SJSA1 (cell line): ENCODE results near the gene THAP11. TPM values are rescaled to one million over a fixed set of nuclear protein-coding genes. Genes with fewer than 3 reads are reported as not detected.
"Not testable (repeated sequence)": the region's sequence is repeated elsewhere in the genome, so short reads cannot be mapped to it uniquely, and the experiment has no call there.

Experiments used
- DNase-seq, 2 experiments: peaks; one replicate each; pipeline ENCODE4 v3.0.0-alpha.2; 2015 to 2020; ENCODE audit warnings: low spot score in 2 of 2, low read depth in 1 of 2
- H3K27ac ChIP-seq: fragments of 250-450 bp; sonication (Bioruptor Pico); 2 replicates; pipeline ENCODE4 v1.5.1; 2020; ENCODE audit warnings: mild to moderate bottlenecking, moderate library complexity
- H3K27me3 ChIP-seq: fragments of 250-450 bp; sonication (Bioruptor Pico); replicated peaks from 2 replicates; pipeline ENCODE4 v1.5.1; 2020; ENCODE audit warnings: mild to moderate bottlenecking, moderate library complexity
- H3K36me3 ChIP-seq: fragments of 250-450 bp; sonication (Bioruptor Pico); 2 replicates; pipeline ENCODE4 v1.5.1; 2020; ENCODE audit warnings: mild to moderate bottlenecking
- H3K4me1 ChIP-seq: fragments of 250-450 bp; sonication (Bioruptor Pico); replicated peaks from 2 replicates; pipeline ENCODE4 v1.6.1; 2021; ENCODE audit warnings: mild to moderate bottlenecking
- H3K4me3 ChIP-seq: fragments of 250-450 bp; sonication (Bioruptor Pico); 2 replicates; pipeline ENCODE4 v1.5.1; 2020; ENCODE audit warnings: mild to moderate bottlenecking
- H3K9me3 ChIP-seq: fragments of 250-450 bp; sonication (Bioruptor Pico); replicated peaks from 2 replicates; pipeline ENCODE4 v1.5.1; 2020; ENCODE audit warnings: mild to moderate bottlenecking
- total RNA-seq: library from RNA; depleted of rRNA; stranded (reverse); fragments of >200 nt; shearing (Covaris generic); gene quantifications from 2 replicates; pipeline ENCODE4 v1.2.3, GENCODE V29; 2014

Gene THAP11
- total RNA-seq, 1 experiment from 2014 or later = 45.2 TPM

DNA sequence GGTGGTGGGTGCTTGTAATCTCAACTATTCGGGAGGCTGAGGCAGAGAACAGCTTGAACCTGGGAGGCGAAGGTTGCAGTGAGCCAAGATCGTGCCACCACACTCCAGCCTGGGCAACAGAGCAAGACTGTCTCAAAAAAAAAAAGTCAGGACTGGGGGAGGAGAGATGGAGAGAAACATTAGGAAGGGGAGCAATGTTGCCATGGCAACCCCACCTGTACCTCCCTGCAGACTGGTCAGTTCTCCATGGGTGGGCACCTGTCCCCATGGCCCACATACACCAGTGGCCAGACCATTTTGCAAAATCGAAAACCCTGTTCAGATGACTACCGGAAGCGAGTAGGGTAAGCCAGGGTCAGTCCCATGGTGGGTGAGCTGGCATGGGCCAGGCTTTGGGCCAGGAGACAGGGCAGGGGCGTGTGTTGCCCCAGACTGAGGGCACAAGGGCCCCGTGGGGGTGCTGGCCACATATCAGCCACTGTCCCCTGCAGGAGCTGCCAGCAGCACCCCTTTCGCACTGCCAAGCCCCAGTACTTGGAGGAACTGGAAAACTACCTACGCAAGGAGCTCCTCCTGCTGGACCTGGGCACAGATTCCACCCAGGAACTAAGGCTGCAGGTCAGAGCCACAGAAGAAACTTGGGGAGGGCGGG lies 21.4 kb upstream of the THAP11 start:
- H3K36me3 ChIP-seq = peaks cover 3% of the 10 kb centered on the region; the same call in 1 of the 2 replicates
- H3K27me3 ChIP-seq = no peaks in the 10 kb centered on the region
- H3K4me3 ChIP-seq = no peak overlapping the region
- H3K27ac ChIP-seq = no peak overlapping the region
- H3K9me3 ChIP-seq = no peaks in the 10 kb centered on the region
- no peak for DNase-seq
- H3K4me1 ChIP-seq = no peaks in the 10 kb centered on the region

DNA sequence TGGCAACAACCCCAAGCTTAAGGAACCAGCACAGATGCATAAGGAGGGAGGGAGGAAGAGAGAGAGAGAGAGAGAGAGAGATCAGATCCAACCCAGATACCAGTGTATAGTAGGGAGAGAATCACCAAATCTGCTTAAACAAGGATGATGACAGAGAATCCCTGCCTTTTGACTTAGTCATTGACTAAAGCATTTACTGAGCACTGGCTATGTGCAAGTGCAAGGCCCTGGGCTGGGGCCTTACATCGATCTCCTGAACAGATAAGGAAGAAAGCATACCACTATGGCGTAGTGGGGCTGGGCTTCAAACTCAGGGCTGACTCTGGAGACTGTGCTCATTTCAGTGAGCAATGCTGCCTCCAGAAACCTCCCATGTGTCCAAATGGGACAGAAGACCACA lies 19.6 kb upstream of the THAP11 start:
- no peaks in the 10 kb centered on the region for H3K27me3 ChIP-seq
- no peak overlapping the region for H3K27ac ChIP-seq
- no peaks in the 10 kb centered on the region for H3K4me1 ChIP-seq
- no peak for DNase-seq
- H3K4me3 ChIP-seq = no peak overlapping the region
- H3K36me3 ChIP-seq = peaks cover 13% of the 10 kb centered on the region
- H3K9me3 ChIP-seq = no peaks in the 10 kb centered on the region

DNA sequence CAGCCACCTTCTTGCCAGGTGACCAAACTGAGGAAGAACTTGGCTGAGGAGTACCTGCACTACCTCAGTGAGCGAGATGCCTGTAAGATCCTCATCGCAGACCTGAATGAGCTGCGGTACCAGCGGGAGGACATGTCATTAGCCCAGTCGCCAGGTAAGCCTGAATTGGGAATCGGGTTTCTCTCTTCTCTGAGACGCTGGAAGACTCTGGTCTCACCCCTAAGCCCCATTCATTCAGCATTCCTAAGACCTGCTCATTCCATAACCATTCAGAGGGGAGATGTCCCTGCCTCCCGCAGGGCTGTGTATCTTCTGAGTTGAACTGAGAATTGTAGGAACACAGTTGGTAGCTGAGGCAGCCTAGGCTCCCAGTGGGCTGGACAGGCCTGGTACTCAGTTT lies 17.0 kb upstream of the THAP11 start:
- Histone ChIP-seq H3K27me3 (no peaks in the 10 kb centered on the region), H3K36me3 (peaks cover 35% of the 10 kb centered on the region), H3K27ac (no peak overlapping the region), H3K9me3 (no peaks in the 10 kb centered on the region), H3K4me3 (no peak overlapping the region), H3K4me1 (no peaks in the 10 kb centered on the region)
- no peak for DNase-seq

DNA sequence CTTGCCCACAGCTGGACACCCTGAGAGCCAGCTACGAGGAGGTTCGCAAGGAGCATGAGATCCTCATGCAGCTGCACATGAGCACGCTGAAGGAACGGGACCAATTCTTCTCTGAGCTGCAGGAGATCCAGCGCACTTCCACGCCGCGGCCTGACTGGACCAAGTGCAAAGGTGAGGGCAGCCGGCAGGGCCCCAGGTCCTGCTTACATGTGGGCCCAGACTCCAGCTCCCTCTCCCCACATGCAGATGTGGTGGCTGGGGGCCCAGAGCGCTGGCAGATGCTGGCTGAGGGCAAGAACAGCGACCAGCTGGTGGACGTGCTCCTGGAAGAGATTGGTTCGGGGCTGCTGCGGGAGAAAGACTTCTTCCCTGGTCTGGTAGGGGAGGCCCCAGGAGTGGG lies 16.2 kb upstream of the THAP11 start:
- no peak overlapping the region for H3K4me3 ChIP-seq
- no peaks in the 10 kb centered on the region for H3K27me3 ChIP-seq
- no peak overlapping the region for H3K27ac ChIP-seq
- no peak for DNase-seq
- H3K9me3 ChIP-seq = no peaks in the 10 kb centered on the region
- peaks cover 43% of the 10 kb centered on the region for H3K36me3 ChIP-seq
- H3K4me1 ChIP-seq = no peaks in the 10 kb centered on the region

DNA sequence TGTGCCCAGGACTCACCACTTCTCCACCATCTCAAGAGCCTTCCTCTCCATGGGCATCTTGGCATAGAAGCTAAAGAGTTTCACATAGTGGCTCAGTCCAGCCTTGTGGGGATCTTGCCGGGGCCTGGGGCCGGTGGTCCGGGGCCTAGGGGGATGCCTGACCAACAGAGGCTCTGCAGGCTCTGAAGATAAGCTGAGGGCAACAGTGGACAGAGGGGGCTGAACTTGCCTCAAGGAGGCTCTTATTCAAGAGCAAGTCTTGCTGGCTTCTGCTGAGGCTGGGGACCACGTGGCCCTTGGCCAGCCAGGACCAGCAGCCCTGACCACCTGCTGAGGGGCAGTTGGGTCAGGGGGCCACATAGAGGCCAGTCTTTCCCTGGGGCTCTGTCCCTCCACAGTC lies 13.5 kb upstream of the THAP11 start:
- peaks cover 59% of the 10 kb centered on the region for H3K36me3 ChIP-seq
- no peaks in the 10 kb centered on the region for H3K9me3 ChIP-seq
- H3K27me3 ChIP-seq = no peaks in the 10 kb centered on the region
- H3K4me3 ChIP-seq = no peak overlapping the region
- H3K27ac ChIP-seq = no peak overlapping the region
- DNase-seq = no peak
- H3K4me1 ChIP-seq = peaks cover 5% of the 10 kb centered on the region; the same call in 1 of the 2 replicates

DNA sequence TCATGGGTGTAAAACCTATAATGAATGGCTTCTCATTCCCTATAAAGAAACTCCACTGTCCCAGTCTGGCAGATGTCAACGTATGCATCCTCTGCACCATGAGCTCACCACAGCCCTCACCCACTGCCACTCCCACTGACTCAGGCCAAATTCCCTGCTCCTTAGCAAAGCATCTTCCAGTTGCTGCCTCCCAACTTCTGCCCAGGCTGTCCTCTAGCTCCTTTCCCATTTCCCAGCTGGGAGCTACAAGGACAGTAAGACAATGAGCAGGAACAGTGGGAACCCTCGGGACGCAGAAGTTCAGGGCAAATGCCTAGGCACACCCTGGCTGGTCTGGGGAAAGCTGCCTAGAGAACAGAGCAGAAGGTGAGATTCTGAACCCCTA lies 9.1 kb upstream of the THAP11 start:
- H3K4me3 ChIP-seq = peak overlapping the region; percentile 65
- peaks cover 5% of the 10 kb centered on the region; the same call in 1 of the 2 replicates for H3K4me1 ChIP-seq
- H3K27ac ChIP-seq = peak overlapping the region; percentile 50
- no peaks in the 10 kb centered on the region for H3K27me3 ChIP-seq
- peak; percentile 37 to 63 for DNase-seq
- H3K36me3 ChIP-seq = peaks cover 43% of the 10 kb centered on the region
- no peaks in the 10 kb centered on the region for H3K9me3 ChIP-seq

DNA sequence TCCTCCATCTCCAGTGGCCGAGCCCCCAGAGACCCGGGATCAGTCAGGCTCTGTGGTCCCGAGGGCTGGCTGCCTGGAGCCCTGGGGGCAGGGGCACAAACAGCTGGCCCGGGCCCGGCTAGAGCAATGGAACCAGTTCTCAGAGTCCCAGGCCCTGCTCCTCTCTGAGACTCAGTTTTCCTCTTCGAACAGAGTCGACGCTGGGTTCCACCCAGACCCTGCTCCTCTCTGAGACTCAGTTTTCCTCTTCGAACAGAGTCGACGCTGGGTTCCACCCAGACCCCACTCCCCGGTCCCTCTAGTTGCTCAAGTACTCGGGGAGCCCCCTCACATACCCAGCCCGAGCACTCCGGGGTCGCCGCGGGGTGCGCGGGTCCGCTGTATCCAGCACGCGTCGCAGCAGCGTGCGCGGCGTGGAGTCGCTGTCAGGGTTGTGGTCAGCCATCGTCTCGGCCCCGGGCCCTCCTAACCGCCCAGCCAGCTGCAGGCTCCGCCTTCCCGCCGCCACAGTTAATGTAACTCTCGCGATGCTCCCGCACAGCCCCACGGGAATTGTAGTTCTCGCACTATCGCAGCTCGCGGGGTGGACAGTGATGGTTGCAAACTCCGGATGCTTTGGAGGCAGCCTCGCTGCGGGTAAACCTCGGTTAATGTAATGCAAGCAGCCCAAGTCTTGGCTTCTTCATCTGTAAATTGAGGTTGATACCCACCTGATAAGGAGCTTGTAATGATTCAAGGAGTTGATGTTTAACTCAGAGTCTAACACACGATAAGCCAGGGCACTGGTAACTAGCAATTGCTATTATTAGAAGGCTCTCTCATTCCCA lies 8.5 kb upstream of the THAP11 start:
- H3K4me3 ChIP-seq = peak overlapping the region; percentile 65
- no peaks in the 10 kb centered on the region for H3K9me3 ChIP-seq
- DNase-seq = peak; percentile 84 to 93
- peak overlapping the region; percentile 50 for H3K27ac ChIP-seq
- no peaks in the 10 kb centered on the region for H3K27me3 ChIP-seq
- H3K36me3 ChIP-seq = peaks cover 38% of the 10 kb centered on the region
- peaks cover 5% of the 10 kb centered on the region; the same call in 1 of the 2 replicates for H3K4me1 ChIP-seq

DNA sequence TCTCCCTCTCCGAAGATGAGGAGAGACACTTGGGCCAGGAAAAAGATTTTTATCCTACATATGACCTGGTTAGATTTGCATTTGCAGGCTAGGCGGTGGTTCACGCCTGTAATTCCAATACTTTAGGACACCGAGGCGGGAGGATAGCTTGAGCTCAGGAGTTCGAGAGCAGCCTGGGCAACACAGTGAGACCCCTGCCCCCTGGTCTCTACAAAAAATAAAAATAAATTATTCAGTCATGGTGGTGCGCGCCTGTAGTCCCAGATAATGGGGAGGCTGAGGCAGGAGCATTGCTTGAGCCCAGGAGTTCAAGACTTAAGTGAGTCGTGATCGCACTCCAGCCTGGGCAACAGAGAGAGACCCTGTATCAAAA lies 7.9 kb upstream of the THAP11 start:
- Histone ChIP-seq H3K27ac (no peak overlapping the region), H3K27me3 (no peaks in the 10 kb centered on the region), H3K4me1 (peaks cover 5% of the 10 kb centered on the region; the same call in 1 of the 2 replicates), H3K4me3 (peak overlapping the region; percentile 65), H3K36me3 (peaks cover 32% of the 10 kb centered on the region), H3K9me3 (no peaks in the 10 kb centered on the region)
- no peak for DNase-seq

DNA sequence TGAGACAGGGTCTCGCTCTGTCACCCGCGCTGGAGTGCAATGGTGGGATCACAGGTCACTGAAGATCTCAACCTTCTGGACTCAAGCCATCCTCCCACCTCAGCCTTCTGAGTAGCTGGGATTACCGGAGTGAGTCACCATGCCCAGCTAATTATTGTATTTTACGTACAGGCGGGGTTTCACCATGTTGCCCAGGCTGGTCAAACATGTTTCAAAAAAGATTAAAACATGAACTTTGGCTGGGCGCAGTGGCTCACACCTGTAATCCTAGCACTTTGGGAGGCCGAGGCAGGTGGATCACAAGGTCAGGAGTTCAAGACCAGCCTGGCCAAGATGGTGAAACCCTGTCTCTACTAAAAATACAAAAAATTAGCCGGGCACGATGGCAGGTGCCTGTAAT lies 4.9 kb upstream of the THAP11 start:
- not testable (repeated sequence) for H3K9me3 ChIP-seq, DNase-seq, H3K27me3 ChIP-seq, H3K27ac ChIP-seq, H3K36me3 ChIP-seq, H3K4me3 ChIP-seq, H3K4me1 ChIP-seq

DNA sequence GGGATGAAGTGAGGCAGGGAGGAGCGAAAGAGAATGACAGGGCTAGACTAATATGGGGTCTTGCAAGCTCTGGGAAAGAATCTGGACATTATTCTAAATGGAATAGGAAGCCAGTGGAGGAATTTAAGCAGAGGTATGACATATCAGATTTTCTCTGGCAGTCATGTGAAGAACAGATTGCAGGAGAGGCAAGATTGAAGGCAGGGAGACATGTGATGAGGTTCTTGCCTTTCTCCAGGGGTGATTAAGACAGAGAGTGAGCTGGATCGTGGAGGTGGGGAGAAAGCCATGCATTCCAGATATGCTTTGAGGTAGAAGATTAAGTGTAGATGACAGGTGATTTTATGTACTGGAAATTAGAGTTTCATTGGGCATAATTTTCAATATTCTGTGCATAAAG lies 4.3 kb upstream of the THAP11 start:
- no peak overlapping the region for H3K27ac ChIP-seq
- H3K36me3 ChIP-seq = peaks cover 4% of the 10 kb centered on the region
- H3K9me3 ChIP-seq = no peaks in the 10 kb centered on the region
- DNase-seq = no peak
- H3K27me3 ChIP-seq = no peaks in the 10 kb centered on the region
- H3K4me1 ChIP-seq = peaks cover 12% of the 10 kb centered on the region
- H3K4me3 ChIP-seq = no peak overlapping the region

DNA sequence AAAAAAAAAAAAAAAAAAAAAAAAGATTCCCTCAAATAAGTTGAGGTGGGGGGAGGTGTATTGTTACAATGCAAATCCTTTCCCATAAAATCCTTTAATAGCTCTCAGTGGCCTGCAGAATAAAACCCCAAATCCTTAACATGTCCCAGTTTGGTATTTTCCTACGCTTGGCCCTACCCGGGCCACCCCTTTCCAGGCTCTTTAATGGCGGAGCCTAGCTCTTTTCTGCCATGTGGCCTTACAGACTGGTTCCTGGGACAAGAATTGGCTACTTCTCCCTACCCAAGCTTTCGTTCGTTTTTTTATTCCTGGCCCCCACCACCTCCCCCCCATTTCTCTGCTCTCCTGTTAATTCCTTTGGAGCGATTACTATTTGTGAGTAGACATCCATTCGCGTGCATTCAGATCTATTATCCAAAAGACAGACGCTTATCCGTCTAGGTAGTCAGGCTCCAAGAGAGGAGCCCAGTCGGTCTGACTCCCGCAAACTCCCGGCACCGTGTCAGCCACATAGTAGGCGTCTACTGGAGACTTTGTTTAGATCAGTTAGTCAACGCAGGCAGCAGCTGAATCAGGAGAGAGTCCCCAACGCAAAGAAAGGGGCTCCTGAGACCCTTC lies 813 bp upstream of the THAP11 start:
- no peak for DNase-seq

DNA sequence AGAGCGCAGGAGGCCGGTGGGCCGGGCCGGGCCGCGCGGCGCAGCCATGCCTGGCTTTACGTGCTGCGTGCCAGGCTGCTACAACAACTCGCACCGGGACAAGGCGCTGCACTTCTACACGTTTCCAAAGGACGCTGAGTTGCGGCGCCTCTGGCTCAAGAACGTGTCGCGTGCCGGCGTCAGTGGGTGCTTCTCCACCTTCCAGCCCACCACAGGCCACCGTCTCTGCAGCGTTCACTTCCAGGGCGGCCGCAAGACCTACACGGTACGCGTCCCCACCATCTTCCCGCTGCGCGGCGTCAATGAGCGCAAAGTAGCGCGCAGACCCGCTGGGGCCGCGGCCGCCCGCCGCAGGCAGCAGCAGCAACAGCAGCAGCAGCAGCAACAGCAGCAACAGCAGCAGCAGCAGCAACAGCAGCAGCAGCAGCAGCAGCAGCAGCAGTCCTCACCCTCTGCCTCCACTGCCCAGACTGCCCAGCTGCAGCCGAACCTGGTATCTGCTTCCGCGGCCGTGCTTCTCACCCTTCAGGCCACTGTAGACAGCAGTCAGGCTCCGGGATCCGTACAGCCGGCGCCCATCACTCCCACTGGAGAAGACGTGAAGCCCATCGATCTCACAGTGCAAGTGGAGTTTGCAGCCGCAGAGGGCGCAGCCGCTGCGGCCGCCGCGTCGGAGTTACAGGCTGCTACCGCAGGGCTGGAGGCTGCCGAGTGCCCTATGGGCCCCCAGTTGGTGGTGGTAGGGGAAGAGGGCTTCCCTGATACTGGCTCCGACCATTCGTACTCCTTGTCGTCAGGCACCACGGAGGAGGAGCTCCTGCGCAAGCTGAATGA lies 606 bp downstream of the THAP11 start:
- H3K4me3 ChIP-seq = peak overlapping the region; percentile 70
- peaks cover 27% of the 10 kb centered on the region for H3K36me3 ChIP-seq
- 0 out of 2 replicates have a peak, but pooled peaks cover 4% of the 10 kb centered on the region for H3K9me3 ChIP-seq
- H3K27ac ChIP-seq = peak overlapping the region; percentile 87
- H3K4me1 ChIP-seq = peaks cover 36% of the 10 kb centered on the region
- no peaks in the 10 kb centered on the region for H3K27me3 ChIP-seq
- DNase-seq = peak; percentile 53 to 55

More for the DNA sequence above, 813 bp upstream of the THAP11 start:
- H3K27ac ChIP-seq = no peak overlapping the region
- peaks cover 36% of the 10 kb centered on the region for H3K4me1 ChIP-seq
- H3K27me3 ChIP-seq = no peaks in the 10 kb centered on the region
- peaks cover 20% of the 10 kb centered on the region for H3K36me3 ChIP-seq
- peak overlapping the region; percentile 70 for H3K4me3 ChIP-seq
- no peaks in the 10 kb centered on the region for H3K9me3 ChIP-seq

DNA sequence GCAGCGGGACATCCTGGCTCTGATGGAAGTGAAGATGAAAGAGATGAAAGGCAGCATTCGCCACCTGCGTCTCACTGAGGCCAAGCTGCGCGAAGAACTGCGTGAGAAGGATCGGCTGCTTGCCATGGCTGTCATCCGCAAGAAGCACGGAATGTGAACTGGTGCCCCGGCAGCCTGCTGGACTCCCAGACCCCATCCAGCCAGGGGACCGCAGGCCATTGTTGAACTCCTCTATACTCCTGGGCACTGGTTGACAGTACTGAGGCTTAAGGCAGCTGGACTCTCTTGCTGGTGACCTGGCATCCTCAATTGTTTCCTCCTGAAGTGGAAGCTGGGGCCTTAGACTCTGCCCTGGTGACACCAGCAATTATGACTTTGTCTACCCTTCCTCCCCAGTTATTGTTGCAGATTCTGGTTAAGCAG lies 1.2 kb downstream of the THAP11 start:
- H3K9me3 ChIP-seq = 0 out of 2 replicates have a peak, but pooled peaks cover 4% of the 10 kb centered on the region
- DNase-seq = no peak
- H3K4me1 ChIP-seq = peaks cover 43% of the 10 kb centered on the region
- H3K36me3 ChIP-seq = peaks cover 32% of the 10 kb centered on the region
- H3K4me3 ChIP-seq = peak overlapping the region; percentile 70
- no peak overlapping the region for H3K27ac ChIP-seq
- H3K27me3 ChIP-seq = no peaks in the 10 kb centered on the region
